Activated naive CD8-positive, alpha-beta T cell treated with anti-CD3 and anti-CD28 coated beads, Interleukin-2, amount 50 U/mL, for 16 hours (primary cell): ENCODE data around the gene MYL9.
"Not testable (repeated sequence)": the region's sequence is repeated elsewhere in the genome, so short reads cannot be mapped to it uniquely, and the experiment has no call there.

ENCODE experiments used
- DNase-seq: peaks from one replicate; pipeline ENCODE4 v3.0.0-alpha.2; 2020; ENCODE audit warnings: low read depth, low spot score

MYL9 gene

DNA sequence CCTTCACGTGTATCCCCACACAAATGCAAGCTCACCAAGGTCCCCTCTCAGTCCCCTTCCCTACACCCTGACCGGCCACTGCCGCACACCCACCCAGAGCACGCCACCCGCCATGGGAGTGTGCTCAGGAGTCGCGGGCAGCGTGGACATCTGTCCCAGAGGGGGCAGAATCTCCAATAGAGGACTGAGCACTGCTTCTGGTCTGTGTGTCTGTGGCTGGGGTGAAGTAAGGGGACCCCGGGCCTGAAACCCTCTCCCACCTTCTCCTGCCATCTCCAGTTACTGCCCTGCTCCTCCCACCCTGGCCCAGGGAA, 8.3 kb downstream of the MYL9 start:
- no peak for DNase-seq

DNA sequence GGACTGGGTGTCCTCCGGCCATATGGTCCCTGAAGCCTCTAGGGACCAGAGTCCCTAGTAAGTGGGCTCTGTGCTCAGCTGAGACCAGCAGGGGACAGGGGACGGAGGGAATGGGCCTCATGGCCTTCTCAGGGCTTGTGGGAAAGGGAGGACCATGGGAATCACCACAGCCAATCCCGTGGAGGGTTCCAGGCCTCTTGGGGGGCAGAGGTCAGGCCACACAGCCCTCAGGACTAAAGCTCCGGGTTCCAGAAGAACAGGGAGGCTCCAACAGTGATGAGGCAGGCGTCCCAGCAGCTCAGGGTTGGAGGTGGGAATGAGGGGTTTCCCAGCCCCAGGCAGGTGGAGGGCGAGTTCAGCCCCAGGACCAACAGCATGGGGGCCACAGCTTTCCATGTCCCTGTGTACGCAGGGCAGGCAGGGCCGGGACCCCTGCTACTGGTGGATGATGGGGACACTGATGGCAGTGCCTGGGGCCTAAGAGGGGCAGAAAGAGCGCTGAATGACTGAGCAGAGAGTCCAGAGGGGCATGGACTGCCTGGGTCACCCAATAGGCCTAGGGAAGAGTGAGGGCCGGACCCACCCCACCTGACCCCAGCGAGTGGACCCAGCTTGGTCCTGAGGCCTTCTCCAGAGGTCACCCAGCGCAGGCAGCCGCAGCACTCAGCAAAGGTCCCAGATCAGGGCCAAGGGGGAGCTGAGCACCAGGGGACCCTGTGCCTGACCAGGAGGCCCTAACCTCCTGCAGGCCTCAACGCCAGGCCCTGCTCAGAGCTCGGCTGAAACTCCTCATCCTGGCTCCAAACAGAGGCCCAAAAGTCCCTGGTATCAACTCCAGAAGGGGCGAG, 8.8 kb downstream of the MYL9 start:
- no peak for DNase-seq

DNA sequence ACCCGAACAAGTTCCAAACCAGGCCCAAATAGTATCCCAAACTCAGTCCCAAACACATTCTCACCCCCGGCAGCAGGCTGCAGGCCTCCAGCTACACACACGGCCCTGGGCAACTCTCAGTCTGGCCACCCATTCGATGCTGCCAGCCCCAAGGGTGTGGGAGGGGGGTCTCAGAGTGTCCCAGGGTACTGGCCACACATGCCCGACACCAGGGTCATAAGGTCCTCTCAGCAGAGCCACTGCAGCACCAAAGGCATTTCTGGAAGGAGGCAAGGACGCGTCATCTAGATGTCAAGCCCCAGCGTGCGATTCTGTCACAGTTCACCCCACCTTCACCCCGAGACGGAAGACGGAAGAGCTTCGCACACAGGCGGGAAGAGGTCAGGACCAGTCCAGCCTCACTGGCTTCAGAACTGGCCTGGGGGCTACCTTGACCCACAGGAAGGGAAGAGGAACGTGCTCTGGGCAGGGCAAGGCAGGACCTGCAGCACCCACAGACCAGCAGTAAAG, 9.5 kb downstream of the MYL9 start:
- DNase-seq: no peak

- DNase-seq: no peak
Observed at GRCh38 chr20:36555248-36555647, 13.9 kb downstream of the MYL9 start.

DNA sequence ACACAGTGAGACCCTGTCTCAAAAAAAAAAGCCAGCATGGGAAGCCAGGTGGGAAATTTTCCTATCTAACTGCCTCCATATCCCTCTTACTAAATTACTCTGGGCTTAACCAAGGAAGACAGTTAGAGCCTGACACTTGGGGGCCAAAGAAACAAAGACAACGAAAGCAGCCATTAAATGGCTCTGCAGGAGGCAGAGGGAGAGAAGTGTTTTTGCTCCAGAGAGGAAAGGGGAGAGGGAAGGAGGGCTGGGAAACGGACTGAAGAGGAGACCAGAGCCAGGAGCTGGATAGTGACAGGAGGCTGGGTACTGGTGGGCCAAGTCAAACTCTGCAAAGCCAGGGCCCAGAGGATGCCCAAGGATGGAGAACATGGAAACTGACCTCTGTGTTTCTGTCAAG, 21.4 kb downstream of the MYL9 start:
- DNase-seq: no peak

DNA sequence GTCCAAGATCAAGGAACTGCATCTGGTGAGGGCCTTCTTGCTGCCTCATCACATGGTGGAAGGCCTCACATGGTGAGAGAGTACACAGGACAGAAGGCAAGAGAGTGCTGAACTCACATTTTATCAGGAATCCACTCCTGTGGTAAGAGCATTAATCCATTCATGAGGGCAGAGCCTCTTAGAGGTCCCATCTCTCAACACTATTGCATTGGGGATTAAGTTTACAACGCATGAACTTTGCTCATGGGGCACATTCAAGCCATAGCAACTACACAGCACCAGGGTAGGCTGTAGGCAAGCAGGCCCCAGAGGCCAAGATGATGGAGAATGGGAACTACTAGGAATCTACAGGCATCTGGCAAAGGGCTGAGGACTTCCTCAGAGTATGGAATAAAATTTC, 22.1 kb downstream of the MYL9 start:
- DNase-seq: no peak

DNA sequence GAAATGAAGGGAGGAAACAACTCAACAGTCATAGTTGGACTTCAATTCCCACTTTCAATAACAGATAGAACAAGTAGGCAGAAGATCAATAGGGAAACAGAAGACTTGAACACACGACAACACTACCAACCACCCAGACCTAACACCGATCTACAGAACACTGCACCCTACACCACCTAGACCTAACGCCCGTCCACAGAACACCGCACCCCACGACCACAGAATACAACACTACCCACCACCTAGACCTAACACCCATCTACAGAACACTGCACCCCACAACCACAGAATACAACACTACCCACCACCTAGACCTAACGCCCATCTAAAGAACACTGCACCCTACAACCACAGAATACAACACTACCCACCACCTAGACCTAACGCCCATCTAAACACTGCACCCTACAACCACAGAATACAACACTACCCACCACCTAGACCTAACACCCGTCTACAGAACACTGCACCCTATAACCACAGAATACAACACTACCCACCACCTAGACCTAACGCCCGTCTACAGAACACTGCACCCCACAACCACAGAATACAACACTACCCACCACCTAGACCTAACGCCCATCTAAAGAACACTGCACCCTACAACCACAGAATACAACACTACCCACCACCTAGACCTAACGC, 22.9 kb downstream of the MYL9 start:
- not testable (repeated sequence) for DNase-seq

DNA sequence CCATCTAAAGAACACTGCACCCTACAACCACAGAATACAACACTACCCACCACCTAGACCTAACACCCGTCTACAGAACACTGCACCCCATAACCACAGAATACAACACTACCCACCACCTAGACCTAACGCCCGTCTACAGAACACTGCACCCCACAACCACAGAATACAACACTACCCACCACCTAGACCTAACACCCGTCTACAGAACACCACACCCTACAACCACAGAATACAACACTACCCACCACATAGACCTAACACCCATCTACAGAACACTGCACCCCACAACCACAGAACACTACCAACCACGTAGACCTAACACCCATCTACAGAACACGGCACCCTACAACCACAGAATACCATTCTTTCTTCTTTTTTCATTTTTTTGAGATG, 23.4 kb downstream of the MYL9 start:
- DNase-seq: not testable (repeated sequence)

- no peak for DNase-seq
Observed at GRCh38 chr20:36565520-36565919, 24.2 kb downstream of the MYL9 start.

DNA sequence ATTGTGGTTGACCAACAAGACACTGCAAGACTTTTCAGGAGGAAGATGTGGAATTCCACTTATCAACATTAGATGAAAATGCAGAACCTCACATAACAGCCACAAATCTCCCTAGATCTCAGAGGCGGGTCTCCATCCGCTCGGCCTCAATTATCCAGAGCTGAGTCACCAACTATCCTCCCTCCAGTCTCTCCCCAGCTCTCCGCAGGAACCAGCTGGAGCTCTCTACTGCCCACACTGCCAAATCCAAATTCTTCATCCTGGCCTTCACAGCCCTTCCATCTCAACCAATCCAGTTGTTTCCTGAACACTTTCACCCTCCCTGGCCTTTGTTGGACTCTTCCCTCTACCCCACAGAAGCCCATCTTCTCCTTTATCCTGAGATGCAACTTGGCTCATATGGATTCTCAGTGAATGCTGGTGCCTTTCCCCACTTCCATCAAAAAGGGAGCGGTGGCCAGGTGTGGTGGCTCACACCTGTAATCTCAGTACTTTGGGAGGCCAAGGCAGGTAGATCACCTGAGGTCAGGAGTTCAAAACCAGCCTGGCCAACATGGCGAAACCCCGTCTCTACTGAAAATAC, 28.6 kb downstream of the MYL9 start:
- no peak for DNase-seq

DNA sequence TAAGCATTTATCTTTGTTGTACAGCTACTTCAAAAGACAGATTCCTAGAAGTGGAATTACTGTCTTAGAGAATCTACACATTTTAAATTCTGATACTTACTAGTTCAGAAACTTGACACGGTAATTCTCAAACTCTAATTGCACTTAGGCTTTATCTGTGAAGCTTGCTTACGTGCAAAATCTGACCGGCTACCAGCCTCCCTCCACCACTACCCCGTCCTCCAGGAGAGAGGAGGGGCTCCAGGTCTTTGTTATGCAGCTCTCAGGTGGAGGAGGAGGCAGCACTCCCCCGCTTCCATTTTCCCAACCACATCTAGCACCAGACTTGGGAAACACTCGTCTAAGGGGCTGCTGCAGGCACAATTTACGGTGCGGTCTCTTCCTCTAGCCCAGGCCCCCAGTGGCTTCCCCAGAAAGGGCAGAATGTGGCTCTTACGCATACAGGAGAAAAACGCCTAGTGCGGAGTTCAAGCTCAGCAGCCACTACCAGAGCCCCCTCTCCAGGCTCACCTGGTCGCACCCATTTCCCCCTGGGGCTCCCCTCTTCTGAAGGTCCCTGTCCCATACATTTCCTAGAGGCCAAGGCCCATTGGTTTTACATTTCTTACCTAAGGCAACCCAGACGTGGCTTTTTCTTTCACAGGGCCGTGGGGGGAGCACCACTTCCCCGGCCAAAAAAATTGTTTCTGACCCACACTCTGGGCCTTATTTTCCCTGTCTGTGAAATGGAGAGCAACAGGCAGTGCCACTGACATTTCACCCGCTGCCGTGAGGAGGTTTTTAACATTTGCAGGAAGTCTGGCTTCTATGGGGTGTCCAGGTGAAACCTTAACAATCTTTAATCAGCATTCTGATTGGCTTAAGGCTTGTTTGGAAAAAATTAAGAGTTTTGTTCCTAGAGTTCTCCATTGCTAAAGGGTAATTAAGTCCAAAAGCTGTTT, 30.5 kb downstream of the MYL9 start:
- DNase-seq: no peak

DNA sequence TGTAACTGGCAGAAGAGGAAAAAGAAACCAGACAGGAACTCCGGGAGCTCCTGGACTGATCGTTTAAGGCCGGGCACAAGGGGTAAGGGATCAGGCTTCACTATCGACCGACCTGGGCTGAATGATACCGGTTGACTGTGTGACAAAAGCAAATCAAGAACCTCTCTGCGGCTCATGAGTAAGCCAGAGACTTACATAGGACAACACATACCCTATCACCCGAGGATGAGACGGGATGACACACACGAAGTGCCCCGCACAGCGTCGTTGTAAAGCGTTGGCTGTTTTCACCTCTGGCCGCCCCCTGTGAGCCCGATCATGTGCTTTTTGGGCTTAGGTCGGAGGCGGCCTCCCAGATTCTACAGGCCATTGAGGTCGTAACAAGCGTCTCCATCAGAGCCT, 31.4 kb downstream of the MYL9 start:
- DNase-seq: peak; percentile 47

- DNase-seq: peak; percentile 83
Observed at GRCh38 chr20:36573103-36573797, 31.9 kb downstream of the MYL9 start, which contains the start of gene TGIF2. Gene TGIF2, plus strand, starts transcription at chr20:36573597. Its CDS starts 5,178 bp downstream, at chr20:36578775.

DNA sequence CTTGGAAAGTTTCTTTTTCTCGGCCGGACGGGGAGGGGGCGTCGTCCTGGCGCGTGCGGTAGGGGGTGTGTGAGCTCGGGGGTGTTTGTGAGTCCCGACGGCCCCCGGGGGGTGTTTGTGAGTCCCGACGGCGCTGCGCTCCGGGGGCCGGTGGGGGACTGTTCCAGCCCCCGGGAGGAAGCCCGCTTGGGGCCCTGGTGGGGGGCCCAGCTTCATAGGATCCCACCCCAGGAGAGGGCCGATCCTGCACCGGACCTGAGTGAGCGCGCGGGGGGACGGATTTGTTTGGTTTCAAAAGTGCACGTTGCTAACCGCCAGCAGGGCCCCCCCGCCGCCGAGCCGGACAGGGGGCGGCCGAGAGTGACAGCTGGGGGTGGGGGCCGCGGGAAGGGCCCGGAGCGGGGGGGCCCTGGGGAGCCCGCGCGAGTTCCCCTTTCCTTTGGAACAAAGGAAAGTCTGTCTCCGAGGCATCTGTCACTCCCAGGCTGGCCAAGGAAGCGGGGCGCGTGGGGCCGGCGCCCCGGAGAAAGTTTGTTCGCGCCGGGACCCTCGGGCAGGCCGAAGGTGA, 32.6 kb downstream of the MYL9 start:
- no peak for DNase-seq

DNA sequence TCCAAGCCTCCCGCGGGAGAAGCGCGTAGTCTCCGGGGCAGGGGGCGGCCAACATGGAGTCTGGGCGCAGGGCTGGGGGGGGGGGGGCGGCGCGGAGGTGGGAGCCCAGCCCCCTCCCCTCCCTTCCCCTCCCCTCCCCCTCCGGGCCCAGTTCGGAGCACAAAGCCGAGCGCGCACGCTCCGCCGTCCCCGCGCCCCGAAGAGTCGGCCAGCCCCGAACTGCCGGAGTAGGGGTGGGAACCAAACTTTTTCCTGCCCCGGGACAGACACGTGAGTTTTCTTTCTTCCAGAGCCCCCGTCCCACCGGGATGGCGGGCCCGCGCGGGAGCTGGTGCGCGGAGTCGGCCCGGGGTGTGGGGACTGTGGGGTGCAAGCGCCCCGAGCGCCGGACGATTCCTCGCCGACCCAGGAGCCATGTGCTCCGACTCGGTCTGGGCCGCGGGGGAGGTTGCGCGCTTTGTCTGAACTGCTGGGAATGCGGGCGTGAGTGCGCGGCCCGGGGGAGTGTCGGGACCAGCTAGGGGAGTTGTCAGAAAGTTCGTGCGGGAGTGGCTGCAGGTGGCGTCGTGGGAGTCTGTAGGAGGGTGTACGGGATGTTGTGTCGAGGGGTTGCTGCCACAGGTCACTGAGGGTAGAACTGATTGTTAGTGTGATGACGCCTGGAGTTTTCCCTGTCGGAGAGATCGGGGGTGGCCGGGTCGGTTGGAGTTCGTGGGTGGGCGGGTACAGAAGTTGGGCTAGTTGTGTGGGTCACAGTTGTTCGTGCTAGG, 33.2 kb downstream of the MYL9 start:
- peak; percentile 32 for DNase-seq

- no peak for DNase-seq
Observed at GRCh38 chr20:36576081-36576445, 34.7 kb downstream of the MYL9 start.

GRCh38 chr20:36578356-36579041, 37.2 kb downstream of the MYL9 start:
- no peak for DNase-seq

GRCh38 chr20:36579996-36580545, 38.8 kb downstream of the MYL9 start:
- DNase-seq: no peak

- DNase-seq: no peak
Observed at GRCh38 chr20:36582322-36582721, 41.0 kb downstream of the MYL9 start.
